Activated CD4-positive, alpha-beta T cell treated with anti-CD3 and anti-CD28 coated beads, Interleukin-2, amount 50 U/mL, for 48 hours (primary cell): ENCODE data around the gene TAF11L14.
"Not testable (repeated sequence)": the region's sequence is repeated elsewhere in the genome, so short reads cannot be mapped to it uniquely, and the experiment has no call there.

ENCODE experiments used
- DNase-seq, 2 experiments: peaks; one replicate each; pipeline ENCODE4 v3.0.0-alpha.2; 2020

Gene TAF11L14

DNA sequence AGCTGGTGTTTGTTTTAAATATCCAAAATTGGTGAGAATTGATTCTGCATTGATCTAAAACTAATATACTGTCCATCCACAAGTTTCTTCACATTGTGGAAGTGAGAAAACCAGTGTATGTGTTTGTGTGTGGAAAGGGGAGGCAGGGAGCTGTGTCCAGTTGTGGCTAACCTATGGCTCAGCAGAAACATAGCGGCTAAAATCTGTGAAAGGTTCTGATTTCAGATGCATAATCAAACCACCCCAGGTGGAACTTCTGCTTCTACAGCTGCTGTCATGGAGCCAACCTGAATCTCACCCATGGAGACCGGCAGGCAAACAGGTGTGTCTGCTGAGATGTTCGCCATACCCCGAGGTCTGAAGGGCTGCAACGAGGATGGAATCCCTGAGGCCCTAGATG is at the start of gene TAF11L14:
TSS of gene TAF11L14 (plus strand) at position 301 of the 400 bp plus-strand sequence.
- no peak for DNase-seq

DNA sequence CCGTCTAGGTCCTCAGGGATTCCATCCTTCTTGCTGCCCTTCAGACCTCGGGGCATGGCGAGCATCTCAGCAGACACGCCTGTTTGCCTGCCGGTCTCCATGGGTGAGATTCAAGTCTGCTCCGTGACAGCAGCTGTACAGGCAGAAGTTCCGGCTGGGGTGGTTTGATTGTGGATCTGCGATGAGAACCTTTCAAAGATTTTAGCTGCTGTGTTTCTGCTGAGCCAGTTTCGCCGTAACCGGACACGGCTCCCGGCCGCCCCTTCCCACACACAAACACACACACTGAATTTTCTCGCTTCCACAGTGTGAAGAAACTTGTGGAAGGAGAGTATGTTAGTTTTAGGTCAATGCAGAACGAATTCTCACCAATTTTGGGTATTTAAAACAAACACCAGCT is 48.6 kb upstream of the TAF11L14 start, which contains the start of gene TAF11L7:
TSS of gene TAF11L7 (minus strand) at position 101 of the 400 bp plus-strand sequence.
- not testable (repeated sequence) for DNase-seq

DNA sequence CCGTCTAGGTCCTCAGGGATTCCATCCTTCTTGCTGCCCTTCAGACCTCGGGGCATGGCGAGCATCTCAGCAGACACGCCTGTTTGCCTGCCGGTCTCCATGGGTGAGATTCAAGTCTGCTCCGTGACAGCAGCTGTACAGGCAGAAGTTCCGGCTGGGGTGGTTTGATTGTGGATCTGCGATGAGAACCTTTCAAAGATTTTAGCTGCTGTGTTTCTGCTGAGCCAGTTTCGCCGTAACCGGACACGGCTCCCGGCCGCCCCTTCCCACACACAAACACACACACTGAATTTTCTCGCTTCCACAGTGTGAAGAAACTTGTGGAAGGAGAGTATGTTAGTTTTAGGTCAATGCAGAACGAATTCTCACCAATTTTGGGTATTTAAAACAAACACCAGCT is 43.4 kb upstream of the TAF11L14 start, which contains the start of gene TAF11L8:
TSS of gene TAF11L8 (minus strand) at position 101 of the 400 bp plus-strand sequence.
- DNase-seq: not testable (repeated sequence)

DNA sequence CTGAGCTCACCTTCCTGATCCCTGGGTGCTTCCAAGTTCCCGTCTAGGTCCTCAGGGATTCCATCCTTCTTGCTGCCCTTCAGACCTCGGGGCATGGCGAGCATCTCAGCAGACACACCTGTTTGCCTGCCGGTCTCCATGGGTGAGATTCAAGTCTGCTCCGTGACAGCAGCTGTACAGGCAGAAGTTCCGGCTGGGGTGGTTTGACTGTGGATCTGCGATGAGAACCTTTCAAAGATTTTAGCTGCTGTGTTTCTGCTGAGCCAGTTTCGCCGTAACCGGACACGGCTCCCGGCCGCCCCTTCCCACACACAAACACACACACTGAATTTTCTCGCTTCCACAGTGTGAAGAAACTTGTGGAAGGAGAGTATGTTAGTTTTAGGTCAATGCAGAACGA is 40.0 kb upstream of the TAF11L14 start, which contains the start of gene TAF11L9:
TSS of gene TAF11L9 (minus strand) at position 140 of the 400 bp plus-strand sequence.
- DNase-seq: not testable (repeated sequence)

DNA sequence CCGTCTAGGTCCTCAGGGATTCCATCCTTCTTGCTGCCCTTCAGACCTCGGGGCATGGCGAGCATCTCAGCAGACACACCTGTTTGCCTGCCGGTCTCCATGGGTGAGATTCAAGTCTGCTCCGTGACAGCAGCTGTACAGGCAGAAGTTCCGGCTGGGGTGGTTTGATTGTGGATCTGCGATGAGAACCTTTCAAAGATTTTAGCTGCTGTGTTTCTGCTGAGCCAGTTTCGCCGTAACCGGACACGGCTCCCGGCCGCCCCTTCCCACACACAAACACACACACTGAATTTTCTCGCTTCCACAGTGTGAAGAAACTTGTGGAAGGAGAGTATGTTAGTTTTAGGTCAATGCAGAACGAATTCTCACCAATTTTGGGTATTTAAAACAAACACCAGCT is 36.5 kb upstream of the TAF11L14 start, which contains the start of gene TAF11L10:
TSS of gene TAF11L10 (minus strand) at position 101 of the 400 bp plus-strand sequence.
- DNase-seq: not testable (repeated sequence)

DNA sequence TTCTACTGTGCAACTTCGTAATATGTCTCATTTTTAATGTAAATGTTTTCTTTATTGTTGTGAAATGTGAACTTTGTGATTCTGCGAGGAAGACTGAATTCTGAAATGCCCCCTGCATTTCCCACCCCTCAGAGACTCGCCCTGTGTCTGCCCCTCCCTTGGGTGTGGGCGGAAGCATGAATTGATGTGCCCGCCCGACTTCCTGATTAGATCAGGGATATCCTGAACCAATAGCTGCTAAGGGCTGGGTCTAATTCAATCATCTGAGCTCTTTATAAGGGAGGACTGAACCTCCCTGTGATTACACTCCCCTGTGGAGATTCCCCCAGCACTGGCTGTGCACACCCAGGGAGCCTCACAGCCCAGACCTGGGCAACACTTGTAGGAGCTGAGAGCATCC is 30.4 kb upstream of the TAF11L14 start, which contains the start of gene TAF11L11:
TSS of gene TAF11L11 (plus strand) at position 304 of the 400 bp plus-strand sequence.
- not testable (repeated sequence) for DNase-seq

DNA sequence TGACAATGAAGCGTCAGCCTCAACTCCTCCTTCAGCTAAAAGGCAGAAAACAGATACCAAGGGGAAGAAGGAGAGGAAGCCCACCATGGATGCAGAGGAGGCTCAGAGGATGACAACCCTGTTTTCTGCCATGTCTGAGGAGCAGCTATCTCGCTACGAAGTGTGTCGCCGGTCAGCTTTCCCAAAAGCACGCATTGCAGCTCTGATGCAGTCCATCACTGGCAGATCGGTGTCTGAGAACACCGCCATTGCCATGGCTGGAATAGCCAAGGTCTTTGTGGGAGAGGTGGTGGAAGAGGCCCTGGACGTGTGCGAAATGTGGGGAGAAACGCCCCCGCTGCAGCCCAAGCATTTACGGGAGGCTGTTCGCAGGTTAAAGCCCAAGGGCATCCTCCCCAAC is 29.3 kb upstream of the TAF11L14 start:
- no peak for DNase-seq

DNA sequence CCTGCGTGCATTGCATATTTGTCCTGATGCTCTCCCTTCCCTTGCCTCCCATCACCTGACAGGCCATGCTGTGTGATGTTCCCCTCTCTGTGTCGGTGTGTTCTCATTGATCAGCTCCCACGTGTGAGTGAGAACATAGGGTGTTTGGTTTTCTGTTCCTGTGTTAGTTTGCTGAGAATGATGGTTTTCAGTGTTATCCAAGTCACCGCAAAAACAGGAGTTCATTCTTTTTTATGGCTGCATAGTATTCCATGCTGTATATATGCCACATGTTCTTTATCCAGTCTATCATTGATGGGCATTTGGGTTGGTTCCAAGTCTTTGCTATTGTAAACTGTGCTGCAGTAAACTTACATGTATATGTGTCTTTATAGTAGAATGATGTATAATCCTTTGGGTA is 26.8 kb upstream of the TAF11L14 start:
- not testable (repeated sequence) for DNase-seq

DNA sequence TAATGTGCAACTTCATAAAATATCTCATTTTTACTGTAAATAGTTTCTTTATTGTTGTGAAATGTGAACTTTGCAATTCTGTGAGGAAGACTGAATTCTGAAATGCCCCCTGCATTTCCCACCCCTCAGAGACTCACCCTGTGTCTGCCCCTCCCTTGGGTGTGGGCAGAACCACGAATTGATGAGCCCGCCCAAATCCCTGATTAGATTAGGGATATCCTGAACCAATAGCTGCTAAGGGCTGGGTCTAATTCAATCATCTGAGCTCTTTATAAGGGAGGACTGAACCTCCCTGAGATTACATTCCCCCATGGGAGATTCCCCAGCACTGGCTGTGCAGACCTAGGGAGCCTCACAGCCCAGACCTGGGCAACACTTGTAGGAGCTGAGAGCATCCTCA is 24.2 kb upstream of the TAF11L14 start, which contains the start of gene TAF11L12:
TSS of gene TAF11L12 (plus strand) at position 301 of the 400 bp plus-strand sequence.
- DNase-seq: not testable (repeated sequence)

DNA sequence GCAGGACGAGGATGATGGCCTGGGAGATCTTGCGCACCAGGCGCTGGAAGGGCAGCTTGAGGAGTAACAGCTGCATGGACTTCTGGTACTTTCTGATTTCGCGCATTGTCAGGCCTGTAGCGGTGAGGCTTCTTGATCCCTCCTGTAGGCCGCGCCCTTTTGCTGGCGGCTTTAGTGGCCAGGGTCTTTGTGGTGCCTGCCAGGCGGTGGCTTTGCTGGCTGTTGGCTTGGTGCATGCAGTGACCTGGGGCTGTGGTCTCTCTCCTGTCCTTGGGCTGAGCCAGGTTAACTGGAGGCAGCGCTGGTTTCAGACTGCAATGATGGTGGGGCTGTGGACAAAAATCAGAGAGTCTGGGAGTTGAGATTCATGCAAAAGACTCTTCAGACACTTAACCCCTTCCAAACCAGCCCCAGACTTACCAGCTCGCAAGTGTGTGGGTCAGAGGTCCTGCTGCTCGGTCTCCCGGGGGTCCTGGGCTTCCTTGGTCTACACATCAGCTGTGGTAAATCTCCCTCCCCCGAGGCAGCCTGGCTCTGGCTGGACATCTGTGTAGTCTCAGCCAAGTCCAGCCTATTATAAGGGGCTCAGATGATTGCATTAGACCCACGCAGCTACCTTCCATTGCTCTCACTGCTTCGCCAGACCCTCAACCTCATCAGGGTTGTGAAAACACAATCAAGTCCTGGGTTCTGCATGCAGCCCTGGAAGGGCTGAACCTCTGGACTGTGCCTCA is 19.2 kb upstream of the TAF11L14 start:
- no peak for DNase-seq

DNA sequence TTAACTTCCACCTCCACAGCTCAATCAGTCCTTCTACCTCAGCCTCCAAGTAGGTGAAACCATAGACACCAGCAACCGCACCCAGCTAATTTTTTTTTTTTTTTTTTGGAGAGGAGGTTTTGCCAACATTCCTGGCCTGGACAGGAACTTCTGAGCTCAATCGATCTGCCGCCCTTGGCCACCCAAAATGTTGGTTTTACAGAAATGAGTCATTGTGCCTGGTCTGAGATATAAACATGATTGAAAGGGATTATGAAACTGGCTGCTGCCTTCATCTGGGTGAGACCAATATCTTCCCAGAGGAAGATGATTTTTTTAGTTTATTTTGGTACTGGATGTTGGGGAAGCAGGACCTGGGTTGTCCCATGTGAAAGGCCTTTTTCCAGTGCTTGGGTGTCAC is 14.9 kb upstream of the TAF11L14 start:
- no peak for DNase-seq

DNA sequence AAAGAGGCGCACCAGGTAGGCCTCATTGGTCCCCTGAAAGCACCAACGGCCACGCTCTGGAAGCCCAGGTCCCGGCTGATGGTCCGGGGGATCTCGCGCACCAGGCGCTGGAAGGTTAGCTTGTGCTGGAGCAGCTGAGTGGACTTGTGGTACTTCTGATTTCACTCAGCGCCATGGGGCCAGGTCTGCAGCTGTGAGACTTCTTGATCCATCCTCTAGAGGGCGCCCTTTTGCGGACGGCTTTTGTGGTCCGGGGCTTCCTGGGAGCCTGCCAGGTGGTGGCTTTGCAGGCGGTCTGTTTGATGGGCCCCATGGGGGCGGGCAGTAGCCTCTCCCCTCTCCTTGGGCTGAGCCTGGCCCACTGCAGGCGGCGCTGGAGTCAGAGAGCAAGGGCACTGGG is 13.6 kb upstream of the TAF11L14 start:
- DNase-seq: no peak

DNA sequence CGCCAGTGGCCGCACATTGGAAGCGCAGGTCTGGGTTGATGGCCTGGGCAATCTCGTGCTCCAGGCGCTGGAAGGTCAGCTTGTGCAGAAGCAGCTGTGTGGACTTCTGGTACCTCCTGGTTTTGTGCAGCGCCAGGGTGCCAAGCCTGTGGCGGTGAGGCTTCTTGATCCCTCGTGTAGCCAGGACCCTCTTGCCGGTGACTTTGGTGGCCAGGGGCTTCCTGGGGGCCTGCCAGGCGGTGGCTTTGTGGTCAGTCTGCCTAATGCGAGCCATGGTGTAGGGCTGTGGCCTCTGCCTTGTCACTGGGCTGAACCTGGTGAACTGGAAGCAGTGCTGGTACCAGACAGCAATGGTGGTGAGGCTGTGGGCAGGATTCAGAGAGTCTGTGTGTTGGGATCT is 8.6 kb upstream of the TAF11L14 start:
- DNase-seq: no peak

DNA sequence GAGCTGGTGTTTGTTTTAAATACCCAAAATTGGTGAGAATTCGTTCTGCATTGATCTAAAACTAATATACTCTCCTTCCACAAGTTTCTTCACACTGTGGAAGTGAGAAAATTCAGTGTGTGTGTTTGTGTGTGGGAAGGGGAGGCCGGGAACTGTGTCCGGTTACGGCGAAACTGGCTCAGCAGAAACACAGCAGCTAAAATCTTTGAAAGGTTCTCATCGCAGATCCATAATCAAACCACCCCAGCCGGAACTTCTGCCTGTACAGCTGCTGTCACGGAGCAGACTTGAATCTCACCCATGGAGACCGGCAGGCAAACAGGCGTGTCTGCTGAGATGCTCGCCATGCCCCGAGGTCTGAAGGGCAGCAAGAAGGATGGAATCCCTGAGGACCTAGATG is 2.5 kb upstream of the TAF11L14 start, which contains the start of gene TAF11L13:
TSS of gene TAF11L13 (plus strand) at position 301 of the 400 bp plus-strand sequence.
- DNase-seq: not testable (repeated sequence)

DNA sequence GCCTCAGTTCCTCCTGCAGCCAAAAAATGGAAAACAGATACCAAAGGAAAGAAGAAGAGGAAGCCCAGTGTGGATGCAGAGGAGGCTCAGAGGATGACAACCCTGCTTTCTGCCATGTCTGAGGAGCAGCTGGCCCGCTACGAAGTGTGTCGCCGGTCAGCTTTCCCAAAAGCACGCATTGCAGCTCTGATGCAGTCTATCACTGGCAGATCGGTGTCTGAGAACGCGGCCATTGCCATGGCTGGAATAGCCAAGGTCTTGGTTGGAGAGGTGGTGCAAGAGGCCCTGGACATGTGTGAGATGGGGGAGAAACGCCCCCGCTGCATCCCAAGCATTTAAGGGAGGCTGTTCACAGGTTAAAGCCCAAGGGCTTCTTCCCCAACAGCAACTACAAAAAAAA is 15.0 kb downstream of the TAF11L14 start:
- DNase-seq: not testable (repeated sequence)

DNA sequence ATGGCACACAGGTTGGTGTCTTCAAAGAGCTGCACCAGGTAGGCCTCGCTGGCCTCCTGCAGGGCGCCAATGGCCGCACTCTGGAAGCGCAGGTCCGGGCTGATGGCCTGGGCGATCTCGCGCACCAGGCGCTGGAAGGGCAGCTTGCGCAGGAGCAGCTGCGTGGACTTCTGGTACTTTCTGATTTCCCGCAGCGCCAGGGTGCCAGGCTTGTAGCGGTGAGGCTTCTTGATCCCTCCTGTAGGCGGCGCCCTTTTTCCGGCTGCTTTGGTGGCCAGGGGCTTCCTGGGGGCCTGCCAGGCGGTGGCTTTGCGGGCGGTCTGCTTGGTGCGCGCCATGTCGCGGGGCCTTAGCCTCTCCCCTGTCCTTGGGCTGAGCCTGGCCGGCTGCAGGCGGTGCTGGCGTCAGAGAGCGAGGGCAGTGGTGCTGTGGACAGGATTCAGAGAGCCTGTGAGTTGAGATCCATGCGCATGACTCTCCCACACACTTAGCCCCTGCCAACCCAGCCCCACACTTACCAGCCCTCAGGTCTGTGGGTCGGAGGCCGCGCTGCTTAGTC is 21.0 kb downstream of the TAF11L14 start:
- DNase-seq: not testable (repeated sequence)

DNA sequence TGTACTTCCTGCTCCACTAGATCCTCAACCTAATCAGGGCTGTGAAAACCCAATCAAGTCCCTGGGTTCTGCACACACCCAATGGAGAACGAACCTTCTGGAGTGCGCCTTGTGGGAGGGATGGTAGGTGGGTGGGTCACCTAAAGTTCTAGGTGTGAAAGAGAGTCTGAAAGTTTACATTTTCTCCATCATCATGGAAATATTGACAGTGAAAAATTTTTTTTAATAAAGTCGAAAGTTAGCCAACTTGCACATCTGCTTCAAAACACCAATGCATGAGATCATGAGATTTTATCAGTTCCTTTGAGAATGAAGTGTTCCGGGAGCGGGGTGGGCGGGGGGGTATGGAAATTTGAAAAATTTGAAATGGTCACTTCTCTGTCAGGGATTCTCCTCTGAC is 21.7 kb downstream of the TAF11L14 start:
- no peak for DNase-seq

DNA sequence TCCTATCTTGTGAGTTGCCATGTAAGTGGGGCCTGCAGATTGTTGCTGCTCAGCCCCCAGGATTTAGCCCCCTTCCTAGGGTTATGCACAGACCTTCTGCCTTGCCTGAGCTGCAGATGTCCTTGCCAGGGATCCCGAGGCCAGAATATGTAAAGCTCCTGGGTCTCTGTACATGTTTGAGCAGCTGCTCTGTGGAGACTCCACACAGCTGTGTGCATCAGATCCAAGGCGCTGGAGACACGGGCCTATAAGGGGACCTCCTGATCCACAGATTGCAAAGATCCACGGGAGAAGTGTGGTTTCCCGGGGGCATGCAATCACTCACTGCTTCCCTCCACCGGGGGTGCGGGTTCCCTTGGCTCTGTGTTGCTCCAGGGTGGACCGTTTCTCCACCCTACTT is 28.9 kb downstream of the TAF11L14 start:
- DNase-seq: no peak

DNA sequence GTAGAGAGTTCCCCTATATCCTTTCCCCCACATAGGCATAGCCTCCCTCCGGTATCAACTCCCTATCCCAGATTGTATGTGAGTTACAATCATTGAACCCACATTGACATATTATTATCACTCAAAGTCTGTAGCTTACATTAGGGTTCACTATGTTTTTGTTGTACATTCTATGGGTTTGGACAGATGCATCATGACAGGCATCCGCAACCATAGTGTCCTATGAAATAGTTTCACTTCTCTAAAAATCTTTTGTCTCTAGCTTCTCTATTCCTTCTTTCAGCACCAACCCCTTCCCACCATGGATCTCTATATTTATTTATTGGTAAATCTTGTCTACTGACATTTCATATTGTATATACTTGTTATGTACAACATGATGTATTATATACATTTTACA is 31.6 kb downstream of the TAF11L14 start:
- no peak for DNase-seq

DNA sequence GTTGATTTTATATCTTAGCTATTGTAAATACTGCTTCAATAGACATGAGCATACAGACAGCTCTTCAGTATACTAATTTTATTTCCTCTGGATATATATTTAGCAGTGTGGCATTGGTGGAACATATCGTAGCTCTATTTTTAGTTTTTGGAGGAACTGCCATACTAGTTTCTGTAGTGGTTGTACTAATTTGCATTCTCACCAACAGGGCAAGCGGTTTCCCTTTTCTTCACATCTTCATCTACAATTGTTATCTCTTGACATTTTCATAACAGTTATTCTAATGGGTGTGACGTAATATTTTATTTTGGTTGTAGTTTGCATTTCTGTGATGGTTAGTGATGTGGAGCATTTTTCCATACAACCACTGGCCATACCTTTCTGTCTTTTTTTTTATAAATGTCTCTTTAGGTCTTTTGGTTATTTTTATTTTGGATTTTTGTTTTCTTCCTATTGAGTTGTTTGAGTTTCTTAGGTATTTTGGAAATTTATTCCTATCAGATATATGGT is 32.5 kb downstream of the TAF11L14 start:
- DNase-seq: no peak

DNA sequence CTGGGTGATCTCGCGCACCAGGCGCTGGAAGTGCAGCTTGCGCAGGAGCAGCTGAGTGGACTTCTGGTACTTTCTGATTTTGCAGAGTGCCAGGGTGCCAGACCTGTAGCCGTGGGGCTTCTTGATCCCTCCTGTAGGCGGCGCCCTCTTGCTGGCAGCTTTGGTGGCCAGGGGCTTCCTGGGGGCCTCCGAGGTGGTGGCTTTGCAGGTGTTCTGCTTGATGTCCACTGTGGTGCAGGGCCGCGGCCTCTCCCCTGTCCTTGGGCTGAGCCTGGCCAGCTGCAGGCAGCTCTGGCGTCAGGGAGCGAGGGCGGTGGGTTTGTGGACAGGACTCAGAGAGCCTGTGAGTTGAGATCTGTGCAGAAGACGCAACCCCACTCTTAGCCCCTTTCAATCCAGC is 36.1 kb downstream of the TAF11L14 start:
- DNase-seq: no peak

DNA sequence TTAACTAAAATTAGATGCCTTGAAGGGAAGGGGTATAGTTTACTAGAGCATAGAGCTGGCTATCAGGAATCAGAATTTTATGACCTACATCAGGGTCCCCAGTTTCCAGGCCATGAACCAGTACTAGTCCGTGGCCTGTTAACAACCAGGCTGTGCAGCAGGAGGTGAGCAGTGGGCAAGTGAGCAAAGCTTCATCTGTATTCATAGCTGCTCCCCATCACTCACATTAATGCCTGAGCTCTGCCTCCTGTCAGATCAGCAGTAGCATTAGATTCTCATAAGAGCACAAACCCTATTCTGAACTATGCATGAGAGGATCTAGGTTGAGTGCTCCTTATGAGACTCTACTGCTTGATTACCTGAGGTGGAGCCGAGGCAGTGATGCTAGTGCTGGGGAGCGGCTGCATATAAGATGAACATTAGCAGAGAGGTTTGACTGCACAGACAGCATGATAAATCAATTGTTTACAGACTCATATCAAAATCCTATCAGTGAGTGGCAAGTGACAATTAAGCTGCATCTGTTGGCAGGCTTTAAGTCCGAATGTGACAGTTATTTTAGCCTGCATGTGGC is 44.6 kb downstream of the TAF11L14 start:
- DNase-seq: no peak

DNA sequence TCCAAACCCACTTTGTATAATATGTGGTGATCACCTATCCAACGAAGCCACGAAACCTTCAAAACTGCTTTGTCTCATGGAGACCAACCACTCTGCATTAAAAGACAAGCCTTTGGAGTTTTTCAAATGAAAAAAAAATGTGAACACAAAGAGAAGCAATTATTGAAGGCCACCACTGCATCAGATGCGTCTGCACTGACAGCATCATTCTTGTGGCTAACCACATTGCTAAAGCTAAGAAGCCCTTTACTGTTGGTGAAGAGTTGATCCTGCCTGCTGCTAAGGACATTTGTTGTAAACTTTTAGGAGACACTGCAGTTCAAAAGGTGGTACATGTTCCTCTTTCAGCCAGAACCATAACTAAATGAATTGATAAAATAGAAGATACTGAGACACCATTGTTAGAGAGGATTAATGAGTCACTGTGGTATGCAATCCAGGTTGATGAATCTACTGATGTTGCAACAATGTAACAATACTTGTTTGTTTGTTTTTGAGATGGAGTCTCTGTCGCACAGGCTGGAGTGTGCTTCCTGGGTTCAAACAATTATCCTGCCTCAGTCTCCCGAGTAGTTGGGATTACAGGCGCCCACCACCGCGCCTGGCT is 45.4 kb downstream of the TAF11L14 start:
- DNase-seq: no peak
